Loucy (cell line): Measurements from ENCODE around the gene STXBP4.

Experiments
- EZH2phosphoT487 ChIP-seq: fragments of 200-600 bp; IDR thresholded peaks from 2 replicates; pipeline ENCODE4 v1.6.1; 2018; ENCODE audit warnings: antibody characterized with exemption, mild to moderate bottlenecking, moderate library complexity, borderline replicate concordance
- TF ChIP-seq, protein P1 (sequence below): fragments of 200-600 bp; sonication (generic); conservative IDR thresholded peaks from 2 replicates; pipeline ENCODE4 v1.5.1; 2014; ENCODE audit warnings: mild to moderate bottlenecking, antibody characterized with exemption, low read length

DNA sequence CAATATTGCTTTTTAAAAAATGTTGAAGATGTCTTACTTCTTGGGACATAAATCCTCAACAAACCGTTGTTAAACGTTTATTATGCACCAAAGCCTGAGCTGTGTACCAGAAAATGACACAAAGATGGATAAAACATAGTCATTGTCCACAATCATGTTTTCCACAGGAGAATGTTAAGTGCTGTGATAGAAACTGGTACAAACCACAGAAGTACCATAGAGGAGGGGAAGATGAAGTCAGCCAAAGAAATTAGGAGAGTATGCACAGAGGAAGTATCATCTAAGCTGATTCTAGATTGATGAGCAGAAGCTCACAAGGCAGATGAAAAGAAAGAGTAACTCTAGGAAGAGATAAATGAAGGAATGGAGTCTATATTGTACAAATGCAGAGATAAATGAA is 153.5 kb downstream of the STXBP4 start:
- TF ChIP-seq, protein P1, sequence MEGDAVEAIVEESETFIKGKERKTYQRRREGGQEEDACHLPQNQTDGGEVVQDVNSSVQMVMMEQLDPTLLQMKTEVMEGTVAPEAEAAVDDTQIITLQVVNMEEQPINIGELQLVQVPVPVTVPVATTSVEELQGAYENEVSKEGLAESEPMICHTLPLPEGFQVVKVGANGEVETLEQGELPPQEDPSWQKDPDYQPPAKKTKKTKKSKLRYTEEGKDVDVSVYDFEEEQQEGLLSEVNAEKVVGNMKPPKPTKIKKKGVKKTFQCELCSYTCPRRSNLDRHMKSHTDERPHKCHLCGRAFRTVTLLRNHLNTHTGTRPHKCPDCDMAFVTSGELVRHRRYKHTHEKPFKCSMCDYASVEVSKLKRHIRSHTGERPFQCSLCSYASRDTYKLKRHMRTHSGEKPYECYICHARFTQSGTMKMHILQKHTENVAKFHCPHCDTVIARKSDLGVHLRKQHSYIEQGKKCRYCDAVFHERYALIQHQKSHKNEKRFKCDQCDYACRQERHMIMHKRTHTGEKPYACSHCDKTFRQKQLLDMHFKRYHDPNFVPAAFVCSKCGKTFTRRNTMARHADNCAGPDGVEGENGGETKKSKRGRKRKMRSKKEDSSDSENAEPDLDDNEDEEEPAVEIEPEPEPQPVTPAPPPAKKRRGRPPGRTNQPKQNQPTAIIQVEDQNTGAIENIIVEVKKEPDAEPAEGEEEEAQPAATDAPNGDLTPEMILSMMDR, result no peak
- TF ChIP-seq EZH2phosphoT487, result no peak
